HG03280 (cell line): Measurements from ENCODE around the gene NOS1.
A peak's percentile ranks its signal among the peaks of the same experiment; 100 is the strongest.
"Not testable (repeated sequence)": the region's sequence is repeated elsewhere in the genome, so short reads cannot be mapped to it uniquely, and the experiment has no call there.

Source experiments
- ATAC-seq: cut with Tn5 transposase; IDR thresholded peaks from one replicate; pipeline ENCODE4 v1.9.1; 2021; ENCODE audit warnings: mild to moderate bottlenecking, moderate library complexity; ENCODE audit not compliant: unreplicated experiment

The NOS1 gene

DNA sequence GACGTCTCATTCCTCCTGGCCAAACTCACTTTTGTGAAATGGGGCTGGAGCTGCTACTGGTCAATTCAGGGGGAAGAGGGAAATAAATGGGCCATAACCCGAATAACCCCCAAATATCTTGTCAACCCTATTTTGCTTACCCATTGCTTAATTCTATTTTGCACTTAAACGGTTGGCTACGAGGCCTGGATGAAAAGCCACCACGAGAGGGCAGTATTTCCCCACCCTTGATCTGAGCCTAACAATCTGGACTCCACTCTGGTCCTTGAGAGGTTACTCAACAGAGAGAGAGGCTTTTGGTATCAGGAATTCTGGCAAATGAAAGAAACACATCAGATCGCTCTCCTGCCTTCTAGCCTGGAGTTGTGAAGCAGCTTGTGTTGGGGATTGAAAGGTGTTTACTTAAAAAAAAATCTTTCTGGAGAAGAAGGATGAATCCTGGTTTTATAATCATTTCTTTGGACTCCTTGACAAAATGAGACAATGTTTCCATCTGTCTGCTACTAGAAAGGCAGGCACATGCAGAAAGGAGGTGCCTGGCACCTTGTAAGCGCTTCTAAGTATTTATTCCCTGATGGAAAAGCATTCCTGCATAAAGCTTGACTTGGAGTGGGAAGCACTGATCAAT, 148.7 kb downstream of the NOS1 start:
- no peak for ATAC-seq

DNA sequence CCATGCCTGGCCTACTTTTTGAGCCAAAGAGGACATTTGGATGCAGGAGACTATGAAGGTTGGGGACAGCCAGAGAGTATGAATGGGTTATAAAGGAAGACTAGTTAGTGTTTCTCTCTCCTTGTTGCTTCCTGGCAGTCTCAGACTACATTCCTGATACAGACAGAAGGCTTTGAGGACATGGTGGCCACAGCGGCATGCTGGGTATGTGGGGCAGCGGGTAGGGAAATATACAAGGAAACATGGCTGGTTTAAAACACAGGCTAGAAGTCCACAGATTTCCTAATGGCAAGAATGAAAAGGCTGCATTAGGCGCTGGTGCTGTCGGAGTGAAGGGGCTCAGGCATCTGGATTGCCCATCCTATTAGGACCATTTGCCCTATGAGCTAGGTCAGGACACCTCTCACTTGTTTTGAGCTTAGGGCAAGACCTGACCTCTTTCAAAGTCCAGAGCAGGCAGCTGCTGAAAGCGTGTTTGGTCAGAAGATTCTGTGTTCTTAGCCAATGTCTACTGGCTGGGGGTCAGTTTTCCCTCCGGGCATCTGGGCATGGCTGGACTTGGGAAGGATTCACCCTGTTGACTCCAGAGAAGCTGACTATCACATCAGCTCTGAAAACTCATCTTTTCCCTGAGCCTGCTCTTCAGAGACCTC, 151.0 kb downstream of the NOS1 start:
- ATAC-seq, result no peak

DNA sequence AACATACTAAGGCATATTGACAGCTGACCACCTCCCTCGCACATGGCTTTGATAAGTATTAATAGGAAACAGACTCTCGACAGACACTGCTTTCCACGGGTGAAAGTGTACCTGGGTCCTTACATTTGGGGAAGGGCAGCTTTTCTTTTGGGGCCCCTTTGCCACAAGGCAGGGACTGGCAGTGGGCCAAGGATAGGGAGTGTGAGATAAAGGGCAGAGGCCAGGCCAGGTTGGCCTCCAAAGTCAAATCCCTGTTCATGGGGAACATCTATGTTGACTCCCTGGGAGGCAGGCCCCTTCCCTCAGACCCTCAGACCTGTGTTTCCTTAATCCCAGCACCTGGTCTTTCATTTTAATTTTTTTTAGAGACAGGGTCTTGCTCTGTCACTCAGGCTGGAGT, 151.8 kb downstream of the NOS1 start:
- no peak for ATAC-seq

DNA sequence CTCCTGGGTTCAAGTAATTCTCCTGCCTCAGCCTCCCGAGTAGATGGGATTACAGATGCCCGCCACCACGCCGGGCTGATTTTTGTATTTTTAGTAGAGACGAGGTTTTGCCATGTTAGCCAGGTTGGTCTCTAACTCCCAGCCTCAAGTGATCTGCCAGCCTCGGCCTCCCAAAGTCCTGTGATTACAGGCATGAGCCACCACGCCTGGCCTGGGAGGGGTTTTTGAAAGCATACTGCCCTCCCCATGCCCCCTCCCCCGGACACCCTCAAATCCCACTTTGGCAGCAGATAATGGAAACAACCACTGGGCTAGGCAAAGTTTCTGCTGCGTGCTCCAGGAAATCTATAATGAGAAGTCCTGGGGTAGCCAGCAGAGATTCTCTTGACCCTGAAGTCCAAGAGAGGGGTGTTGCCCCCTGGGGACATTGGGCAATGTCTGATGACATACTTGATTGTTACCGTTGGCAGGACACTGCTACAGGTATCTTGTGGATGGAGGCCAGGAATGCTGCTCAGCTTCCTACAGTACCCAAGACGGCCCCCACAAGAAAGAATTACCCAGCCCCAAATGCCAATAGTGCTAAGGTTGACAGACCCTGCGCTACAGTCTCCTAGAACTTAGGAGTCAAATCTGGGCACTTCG, 152.5 kb downstream of the NOS1 start:
- no peak for ATAC-seq

DNA sequence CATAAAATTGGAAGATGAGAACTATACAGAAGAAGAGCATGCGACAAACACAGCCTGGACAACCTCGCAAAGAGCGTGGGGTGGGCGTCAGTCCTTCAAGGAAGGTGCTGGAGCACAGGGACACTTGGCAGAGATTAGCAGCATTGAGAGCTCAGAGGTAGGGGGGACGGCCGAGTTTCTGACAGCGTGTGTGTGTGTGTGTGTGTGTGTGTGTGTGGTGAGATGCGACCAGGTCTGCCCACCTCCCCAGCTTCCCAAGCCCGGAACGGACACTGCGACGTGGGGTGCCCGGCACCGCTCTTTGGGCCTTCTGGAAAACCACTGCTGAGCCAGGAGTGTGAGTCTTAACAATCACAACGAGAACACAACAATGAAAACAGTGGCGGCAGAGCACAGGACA, 153.2 kb downstream of the NOS1 start:
- ATAC-seq, result no peak

DNA sequence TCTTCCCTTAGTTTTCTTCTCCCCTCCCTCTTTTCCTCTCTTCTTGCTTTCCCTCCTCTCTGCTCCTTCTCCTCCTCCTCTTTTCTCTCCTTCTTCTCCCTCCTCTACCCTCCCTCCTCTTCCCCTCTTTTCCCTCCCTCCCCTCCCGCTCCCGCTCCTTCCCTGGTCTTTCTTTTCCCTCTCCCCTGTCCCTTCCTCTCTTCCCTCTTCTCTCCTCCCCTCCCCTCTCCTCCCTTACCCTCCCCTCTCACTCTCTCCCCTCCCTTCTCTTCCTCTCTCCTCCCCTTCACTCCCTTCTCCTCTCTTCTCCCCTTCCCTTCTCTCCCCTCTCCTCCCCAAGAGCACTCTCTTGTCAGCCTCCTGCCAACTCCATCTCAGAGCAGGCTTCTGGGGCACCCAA, 153.8 kb downstream of the NOS1 start:
- ATAC-seq, result no peak

DNA sequence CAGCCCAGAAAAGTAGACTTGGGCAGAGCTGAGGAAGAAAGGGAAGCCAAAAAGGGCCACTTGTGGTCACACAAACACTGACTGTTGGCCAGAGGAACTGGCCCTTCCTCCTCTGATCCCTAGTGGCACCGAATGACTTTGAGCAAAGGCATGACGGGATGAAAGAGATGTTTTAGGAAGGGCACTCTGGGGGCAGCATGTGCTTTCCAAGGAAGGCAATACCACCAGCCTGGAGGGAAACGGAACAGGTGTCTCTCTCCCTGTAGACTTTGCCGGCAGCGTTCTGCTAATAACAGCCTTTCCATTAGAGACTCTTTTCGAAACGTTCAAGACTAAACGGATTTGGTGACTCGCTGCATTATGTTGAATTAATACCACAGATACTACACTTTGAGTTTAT, 158.9 kb downstream of the NOS1 start:
- ATAC-seq, result no peak

DNA sequence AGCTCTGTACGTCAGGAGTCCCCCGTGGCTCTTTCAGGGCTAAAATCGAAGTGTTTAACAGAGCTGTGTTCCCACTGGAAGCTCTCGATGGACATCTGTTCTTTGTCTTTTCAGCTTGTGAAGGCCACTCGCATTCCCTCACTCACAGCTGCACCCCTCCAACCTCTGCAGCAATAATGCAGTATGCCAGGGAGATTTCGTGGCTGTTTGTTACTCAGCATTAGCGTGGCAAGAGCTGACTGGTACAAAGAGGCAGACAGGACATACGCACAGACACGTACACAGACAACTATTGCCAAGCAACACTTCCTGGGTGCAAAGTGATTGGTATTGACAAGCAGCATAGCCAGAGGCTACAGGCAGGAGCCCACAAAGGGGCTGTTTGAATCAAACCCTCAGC, 159.4 kb downstream of the NOS1 start:
- no peak for ATAC-seq

DNA sequence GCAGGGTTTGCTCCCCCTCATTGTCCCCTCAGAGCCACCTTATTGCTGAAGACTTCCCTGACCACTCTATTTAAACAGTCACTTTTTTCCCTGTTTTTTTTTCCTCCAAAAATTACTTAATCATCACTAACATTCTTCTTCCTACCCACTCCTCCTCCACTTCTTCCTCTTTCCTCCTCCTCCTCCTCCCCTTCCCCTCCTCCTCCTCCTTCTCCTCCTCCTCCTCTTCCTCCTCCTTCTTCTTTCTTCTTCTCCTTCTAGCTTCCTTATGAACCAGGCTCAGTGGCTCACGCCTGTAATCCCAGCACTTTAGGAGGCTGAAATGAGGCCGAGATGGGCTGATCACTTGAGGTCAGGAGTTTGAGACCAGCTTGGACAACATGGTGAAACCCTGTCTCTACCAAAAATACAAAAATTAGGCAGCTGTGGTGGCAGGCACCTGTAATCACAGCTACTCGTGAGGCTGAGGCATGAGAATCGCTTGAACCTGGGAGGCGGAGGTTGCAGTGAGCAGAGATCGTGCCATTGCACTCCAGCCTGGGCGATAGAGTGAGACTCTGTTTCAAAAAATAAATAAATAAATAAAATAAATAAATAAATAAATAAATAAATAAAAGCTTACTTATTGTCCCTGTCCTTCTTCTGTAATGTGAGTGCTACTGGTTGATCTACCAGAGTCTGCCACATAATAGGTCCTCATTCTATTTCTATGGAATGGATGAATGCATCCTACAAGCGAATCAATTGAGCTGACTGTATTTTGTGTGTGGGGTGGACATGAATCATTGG, 161.3 kb downstream of the NOS1 start:
- not testable (repeated sequence) for ATAC-seq

DNA sequence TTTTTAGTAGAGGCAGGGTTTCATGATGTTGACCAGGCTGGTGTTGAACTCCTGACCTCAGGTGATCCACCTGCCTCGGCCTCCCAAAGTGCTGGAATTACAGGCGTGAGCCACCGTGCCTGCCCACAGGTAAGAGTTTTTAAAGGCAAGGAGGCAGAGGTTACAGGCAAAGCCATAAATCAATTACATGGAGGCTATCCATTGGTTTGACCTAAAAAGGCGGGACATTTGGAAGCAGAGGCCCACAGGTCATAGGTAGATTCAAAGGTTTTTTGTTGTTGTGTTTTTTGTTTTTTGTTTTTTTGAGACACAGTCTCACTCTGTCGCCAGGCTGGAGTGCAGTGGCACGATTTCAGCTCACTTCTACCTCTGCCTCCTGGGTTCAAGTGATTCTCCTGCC, 165.1 kb downstream of the NOS1 start:
- not testable (repeated sequence) for ATAC-seq

DNA sequence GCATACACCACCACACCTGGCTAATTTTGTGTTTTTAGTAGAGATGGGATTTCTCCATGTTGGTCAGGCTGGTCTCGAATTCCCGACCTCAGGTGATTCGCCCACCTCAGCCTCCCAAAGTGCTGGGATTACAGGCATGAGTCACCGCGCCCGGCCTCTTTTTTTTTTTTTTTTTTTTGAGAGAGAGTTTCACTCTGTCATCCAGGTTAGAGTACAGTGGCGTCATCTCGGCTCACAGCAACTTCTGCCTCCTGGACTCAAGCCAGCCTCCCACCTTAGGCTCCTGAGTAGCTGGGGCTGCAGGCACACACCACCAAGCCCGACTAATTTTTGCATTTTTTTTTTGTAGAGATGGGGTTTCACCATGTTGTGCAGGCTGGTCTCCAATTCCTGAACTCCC, 166.4 kb downstream of the NOS1 start:
- not testable (repeated sequence) for ATAC-seq

DNA sequence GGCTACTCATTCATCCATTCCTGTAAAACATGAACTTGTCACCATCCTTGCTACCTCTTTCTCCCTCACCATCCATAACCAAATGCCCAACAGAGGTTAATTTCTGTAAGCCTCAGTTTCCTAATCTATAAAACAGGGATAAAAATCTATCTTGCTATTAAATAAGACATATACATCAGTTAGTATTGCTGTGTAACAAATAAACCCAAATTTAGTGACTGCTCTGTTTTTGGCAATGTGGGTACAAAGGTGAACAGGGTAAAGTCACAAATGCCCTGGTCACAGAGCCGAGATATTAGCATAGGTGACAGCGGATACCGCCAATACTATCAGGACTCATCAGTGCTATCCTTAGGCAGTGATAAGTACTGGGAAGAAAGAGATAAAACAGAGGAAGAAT, 167.5 kb downstream of the NOS1 start:
- no peak for ATAC-seq

DNA sequence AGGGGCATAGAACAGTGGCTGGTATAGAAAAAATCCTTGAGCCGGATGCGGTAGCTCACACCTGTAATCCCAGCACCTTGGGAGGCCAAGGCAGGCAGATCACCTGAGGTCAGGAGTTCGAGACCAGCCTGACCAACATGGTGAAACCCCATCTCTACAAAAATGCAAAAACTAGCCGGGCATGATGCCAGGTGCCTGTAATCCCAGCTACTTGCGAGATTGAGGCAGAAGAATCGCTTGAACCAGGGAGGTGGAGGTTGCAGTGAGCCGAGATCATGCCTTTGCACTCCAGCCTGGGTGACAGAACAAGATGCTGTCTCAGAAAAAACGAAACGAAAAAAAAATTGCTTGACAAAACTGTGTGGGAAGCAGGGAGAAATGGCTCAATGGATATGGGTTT, 168.8 kb downstream of the NOS1 start:
- not testable (repeated sequence) for ATAC-seq

DNA sequence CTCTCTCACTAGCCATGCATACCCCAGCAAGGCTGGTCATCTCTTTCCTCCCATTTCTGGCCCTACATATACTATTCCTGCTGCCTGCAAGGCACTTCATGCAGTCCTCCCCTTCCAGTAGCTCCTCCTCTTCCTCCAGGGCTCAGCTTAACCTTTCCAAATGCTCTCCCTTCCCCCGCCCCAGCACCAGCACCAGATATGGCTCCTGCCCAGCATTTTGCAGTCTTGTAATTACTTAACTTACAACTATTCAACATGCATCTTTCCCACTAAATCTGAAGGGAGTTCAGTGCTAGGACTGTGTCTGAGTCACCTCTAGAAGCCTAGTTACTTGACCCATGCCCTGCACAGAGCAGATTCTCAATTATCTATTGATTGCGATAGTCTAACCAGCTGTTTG, 169.4 kb downstream of the NOS1 start:
- no peak for ATAC-seq

DNA sequence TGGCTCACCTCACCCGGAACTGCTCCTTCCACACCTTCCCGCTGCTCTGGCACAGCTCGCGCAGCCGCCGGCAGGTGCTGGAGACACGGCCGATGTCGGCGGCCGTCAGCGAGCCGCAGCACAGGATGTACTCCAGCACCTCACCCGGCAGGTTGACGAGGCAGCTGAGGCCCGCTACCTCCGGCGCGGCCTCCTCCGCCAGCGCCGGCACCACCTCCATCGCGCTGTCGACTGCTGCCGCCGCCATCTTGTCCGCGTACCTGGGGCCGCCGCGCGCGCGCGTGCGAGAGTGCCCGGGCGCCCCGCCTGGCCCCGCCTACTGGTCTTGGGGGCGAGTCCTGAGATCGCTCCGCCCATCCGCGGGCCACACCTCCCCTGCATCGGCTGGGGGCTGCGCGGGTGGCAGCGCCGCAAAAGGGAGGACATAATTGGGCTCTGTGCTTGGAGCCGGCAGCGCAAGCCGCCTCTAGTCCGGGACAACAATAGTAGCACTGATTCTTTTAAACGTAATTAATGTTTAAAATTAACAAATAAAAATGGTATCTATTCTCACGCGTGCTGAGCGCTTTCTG, 171.1 kb downstream of the NOS1 start, which contains the start of gene FBXO21:
Gene FBXO21 (minus strand): TSS at position 261 of the 572 bp plus-strand sequence. CDS start 14 bp downstream, at position 247.
- ATAC-seq, result peak; percentile 93

DNA sequence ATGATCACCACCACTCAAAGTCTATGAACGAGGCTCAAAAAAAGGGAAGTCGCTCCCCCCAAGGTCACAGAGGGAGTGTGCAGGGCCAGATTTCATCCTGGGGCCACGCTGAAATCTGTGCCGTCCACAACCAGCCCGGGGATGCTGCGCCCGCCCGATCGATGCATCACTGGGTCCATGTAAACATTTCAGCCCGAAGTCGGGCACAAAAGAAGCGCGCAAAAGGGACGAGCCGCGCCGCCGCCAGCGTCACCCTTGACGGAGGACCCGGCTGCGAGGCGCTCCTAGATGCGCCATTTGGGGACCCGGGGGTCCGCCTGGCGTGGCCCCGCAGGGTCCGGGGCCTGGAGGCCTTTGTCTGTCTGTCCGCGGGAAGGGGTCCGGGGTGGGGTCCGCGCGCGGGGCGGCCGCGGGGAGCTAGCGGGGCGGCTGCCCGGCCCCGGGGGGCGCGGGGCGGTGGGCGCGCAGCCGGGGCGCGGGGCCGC, 171.7 kb downstream of the NOS1 start:
- peak; percentile 44 for ATAC-seq

DNA sequence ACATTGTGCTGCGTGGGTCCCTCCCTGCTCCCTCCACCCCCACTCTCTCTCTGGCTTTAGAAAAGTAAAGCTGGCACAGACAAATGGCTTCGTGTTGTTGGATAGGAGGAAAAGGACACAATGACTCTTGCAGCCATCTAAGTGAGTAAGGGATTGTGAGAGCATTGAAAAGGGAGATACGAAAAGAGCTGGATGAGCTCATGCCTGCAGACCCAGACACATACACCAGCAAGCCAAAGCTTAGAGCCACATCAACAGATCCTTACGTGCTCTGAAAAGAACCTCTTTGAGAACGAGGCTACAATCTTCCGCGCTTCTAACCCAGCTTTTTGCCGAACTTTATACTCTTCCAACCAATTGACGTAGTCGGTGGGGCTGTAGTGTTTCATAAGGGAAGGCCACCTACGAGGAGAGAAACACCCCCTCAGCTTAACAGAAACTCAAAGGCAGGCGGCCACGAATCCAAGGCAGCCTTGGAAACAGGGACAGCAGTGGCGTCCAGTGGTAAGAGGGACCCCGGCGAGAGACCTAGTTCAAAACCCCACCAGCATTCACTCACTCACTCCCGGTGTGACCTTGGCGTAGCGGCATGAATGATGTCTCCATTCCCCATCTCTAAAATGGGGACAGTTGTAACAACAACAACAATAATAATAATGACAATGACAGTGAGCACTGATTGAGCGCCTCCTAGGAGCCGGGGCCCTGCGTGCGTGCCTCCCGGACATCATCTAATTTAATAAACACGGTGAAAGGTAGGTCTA, 172.3 kb downstream of the NOS1 start:
- ATAC-seq, result no peak

DNA sequence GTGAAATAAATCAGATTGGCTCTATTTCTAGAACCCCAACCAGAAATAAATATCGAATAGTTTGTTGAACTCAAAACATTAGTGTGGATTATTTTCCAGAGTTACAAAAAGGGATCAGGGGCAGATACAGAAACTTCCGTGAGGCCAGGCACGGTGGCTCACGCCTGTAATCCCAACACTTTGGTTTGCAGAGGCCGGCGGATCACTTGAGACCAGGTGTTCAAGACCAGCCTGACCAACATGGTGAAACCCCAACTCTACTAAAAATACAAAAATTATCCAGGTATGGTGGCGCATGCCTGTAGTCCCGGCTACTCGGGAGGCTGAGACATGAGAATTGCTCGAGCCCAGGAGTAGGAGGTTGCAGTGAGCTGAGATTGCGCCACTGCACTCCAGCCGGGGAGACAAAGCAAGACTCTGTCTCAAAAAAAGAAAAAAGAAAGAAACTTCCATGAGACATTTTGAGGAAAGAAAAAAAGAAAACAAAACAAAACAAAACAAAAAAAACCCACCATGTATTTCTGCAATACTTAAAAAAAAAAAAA, 173.2 kb downstream of the NOS1 start:
- no peak for ATAC-seq

DNA sequence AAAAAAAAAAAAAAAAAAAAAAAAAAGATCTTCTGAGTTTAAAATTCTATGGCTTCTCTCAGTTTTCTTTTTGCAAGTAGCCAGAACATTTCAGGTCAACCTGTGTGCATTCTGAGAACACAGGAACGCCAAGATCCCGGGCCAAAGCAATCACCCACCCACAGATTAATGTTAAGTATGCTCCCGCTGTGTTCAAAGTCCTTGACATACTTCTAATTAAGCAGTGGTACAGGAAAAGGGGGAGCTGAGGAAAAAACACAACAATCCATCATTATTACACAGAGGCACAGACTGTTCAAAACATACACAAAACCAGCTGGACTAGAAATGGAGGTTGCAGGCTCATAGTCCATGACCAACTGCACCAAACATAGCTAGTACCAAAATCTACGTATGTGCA, 174.0 kb downstream of the NOS1 start:
- ATAC-seq, result no peak

DNA sequence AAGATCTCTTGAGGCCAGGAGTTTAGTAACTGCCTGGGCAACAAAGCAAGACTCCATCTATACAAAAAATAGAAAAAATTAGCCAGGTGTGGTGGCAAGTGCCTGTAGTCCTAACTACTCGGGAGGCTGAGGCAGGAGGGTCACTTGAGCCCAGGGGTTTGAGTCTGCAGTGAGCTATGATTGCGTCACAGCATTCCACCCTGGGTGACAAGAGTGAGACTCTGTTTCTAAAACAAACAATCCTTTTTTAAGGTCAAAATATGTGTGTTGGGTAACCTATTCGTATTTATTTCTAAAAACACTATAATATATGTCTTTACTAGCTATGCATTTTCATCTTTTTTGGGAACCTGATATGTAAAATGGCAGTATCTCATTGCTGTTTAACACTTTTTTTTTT, 178.6 kb downstream of the NOS1 start:
- ATAC-seq, result no peak
